Fibroblast of villous mesenchyme (primary cell): ENCODE data around the gene TOMM20. TPM values are rescaled to one million over a fixed set of nuclear protein-coding genes. Genes with fewer than 3 reads are reported as not detected.
A peak's percentile ranks its signal among the peaks of the same experiment; 100 is the strongest.
"Not testable (repeated sequence)": the region's sequence is repeated elsewhere in the genome, so short reads cannot be mapped to it uniquely, and the experiment has no call there.

ENCODE experiments used
- DNase-seq: peaks from one replicate; pipeline ENCODE4 v3.0.0-alpha.2; 2010; ENCODE audit warnings: low read depth
- H3K4me3 ChIP-seq: 2 replicates; pipeline ENCODE4 v1.5.1; 2011; ENCODE audit warnings: low read depth, mild to moderate bottlenecking, low read length
- CTCF ChIP-seq: IDR thresholded peaks from 2 replicates; pipeline ENCODE4 v1.5.1; 2012; ENCODE audit warnings: low read depth, mild to moderate bottlenecking, low read length; ENCODE audit not compliant: insufficient read depth
- total RNA-seq: library from RNA; depleted of rRNA; stranded (reverse); fragments of >200 nt; gene quantifications from 2 replicates; pipeline ENCODE4 v1.2.3, GENCODE V29; 2012

Gene TOMM20
- total RNA-seq, 1 donor: 81.6 TPM

DNA sequence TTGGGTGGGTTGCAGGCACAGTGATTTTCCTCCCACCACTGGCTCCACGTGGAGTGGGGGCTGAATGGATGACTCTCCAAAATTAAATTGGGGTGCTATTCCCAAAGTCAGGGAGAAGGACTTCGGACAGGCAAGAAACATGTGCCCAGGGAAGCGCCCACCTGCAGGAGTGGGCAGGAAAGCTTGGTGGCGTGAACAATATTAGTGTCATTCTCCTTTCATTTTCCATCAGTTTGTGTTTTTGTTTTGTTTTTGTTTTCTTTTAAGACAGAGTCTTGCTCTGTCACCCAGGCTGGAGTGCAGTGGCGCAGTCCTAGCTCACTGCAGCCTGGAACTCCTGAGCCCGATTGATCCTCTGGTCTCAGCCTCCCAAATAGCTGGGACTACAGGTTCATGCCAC, 30.1 kb downstream of the TOMM20 start:
- H3K4me3 ChIP-seq: no peak overlapping the region
- TF ChIP-seq CTCF: no peak
- no peak for DNase-seq

DNA sequence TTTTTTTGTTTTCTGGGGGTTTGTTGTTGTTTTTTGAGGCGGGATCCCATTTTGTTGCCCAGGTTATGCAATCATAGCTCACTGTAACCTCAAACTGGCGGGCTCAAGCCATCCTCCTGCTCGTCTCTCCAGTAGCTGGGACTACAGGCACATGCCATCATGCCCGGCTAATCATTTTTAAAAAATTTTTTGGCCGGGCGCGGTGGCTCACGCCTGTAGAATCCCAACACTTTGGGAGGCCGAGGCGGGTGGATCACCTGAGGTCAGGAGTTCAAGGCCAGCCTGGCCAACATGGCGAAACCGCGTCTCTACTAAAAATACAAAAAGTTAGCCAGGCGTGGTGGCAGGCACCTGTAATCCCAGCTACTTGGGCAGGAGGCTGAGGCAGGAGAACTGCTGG, 31.1 kb downstream of the TOMM20 start:
- not testable (repeated sequence) for H3K4me3 ChIP-seq, DNase-seq

GRCh38 chr1:235095938-235096562, 32.6 kb downstream of the TOMM20 start:
- TF ChIP-seq CTCF: no peak
- peak; percentile 33 for DNase-seq
- H3K4me3 ChIP-seq: no peak overlapping the region

DNA sequence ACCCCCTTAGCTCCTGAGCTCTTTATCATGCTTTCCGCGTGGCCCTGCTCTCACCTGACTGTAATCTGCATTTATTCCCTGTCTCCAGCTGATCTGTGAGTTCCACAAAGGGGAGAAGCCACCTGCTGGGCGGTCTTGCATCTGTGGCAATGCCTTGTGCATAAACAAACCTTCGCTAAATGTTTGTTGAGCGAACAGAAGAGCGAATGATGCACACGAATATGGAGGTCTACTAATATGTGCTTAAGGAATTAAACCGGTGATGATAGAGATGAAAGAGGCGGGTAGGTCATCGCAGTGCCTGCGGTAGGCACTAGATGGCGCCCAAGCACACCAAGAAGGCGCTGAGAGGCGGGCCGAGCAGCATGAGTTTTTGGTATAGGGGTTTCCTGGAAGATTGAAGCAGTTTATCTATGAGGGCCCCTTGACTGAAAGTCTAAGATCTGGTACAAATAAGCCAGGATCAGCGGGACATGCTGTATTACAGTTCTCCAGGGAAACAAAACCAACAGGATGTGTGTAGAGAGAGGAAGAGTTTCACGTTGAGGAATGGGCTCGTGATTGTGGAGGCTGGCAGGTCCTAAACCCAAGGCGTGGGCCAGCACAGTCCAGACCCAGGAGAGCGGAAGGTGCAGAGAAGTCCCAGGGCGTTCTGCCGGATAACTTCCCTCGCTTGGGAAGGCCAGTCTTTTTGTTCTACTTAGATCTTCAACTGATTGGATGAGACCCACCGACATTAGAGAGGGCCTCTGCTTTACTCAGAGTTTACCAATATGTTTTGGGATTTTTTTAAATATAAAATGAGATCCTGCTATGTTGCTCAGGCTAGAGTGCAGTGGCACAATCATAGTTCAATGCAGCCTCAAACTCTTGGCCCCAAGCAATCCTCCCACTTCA, 34.7 kb downstream of the TOMM20 start:
- H3K4me3 ChIP-seq: peak overlapping the region; percentile 12
- peak; percentile 72 for DNase-seq
- peak; percentile 95 for TF ChIP-seq CTCF

- H3K4me3 ChIP-seq: peak overlapping the region; percentile 12
- peak; percentile 76 for DNase-seq
- peak; percentile 33 for TF ChIP-seq CTCF
Observed at GRCh38 chr1:235093013-235093695, 35.5 kb downstream of the TOMM20 start.

GRCh38 chr1:235092415-235092814, 36.2 kb downstream of the TOMM20 start:
- not testable (repeated sequence) for DNase-seq, H3K4me3 ChIP-seq

DNA sequence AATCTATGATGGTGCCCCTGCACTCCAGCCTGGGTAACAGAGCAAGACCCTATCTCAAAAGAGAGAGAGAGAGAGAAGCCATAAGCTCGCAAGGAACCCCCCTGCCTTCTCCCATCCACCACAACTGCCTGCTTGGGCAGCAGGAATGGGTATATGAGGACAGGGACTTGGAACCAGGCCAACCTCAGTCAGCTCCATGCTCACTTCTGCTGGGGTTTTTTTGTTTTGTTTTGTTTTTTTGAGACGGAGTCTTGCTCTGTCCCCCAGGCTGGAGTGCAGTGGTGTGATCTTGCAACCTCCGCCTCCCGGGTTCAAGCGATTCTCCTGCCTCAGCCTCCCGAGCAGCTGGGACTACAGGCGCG, 36.6 kb downstream of the TOMM20 start:
- not testable (repeated sequence) for DNase-seq, H3K4me3 ChIP-seq

- not testable (repeated sequence) for DNase-seq, H3K4me3 ChIP-seq
Observed at GRCh38 chr1:235091319-235092044, 37.2 kb downstream of the TOMM20 start.
